Suprapubic skin (tissue), 3 donors: ENCODE results near the gene MYO18B.

Source experiments
- CTCF ChIP-seq, 2 donors: fragments of 200-600 bp in 1 of 2; fragments of 450-650 bp in 1 of 2; sonication (generic) in 1 of 2; IDR thresholded peaks; one replicate each; pipeline ENCODE4 v1.5.1; 2016 to 2019; ENCODE audit warnings: antibody characterized with exemption in 2 of 2, mild to moderate bottlenecking in 1 of 2, moderate library complexity in 1 of 2
- POLR2A ChIP-seq, 2 donors: fragments of 450-650 bp; IDR thresholded peaks; one replicate each; pipeline ENCODE4 v1.6.1; 2017; ENCODE audit warnings: antibody characterized with exemption in 2 of 2, mild to moderate bottlenecking in 2 of 2, moderate library complexity in 2 of 2

- TF ChIP-seq CTCF (IDR thresholded peaks at IDR 0.05) (no peak), POLR2A (IDR thresholded peaks at IDR 0.05) (no peak)
Observed at GRCh38 chr22:26065847-26066246, 323.9 kb downstream of the MYO18B start.
